IMR-90 (cell line): ENCODE results near the gene PBOV1. TPM values are rescaled to one million over a fixed set of nuclear protein-coding genes. Genes with fewer than 3 reads are reported as not detected.

Experiments
- ATAC-seq: fragments of 200-7000 bp; cut with Tn5 transposase; 2 replicates; pipeline ENCODE4 v1.9.1; 2020; ENCODE audit warnings: low read depth, mild to moderate bottlenecking, moderate library complexity
- BruUV-seq: library from RNA; stranded (reverse); fragments of 400-500 nt; replicated peaks from 2 replicates; lab custom pipeline; 2021; lab: Mats Ljungman, UMichigan
- CTCF ChIA-PET: fragments of 300-600 bp; formaldehyde crosslinking; extraction: SDS; loops from one replicate; lab custom pipeline; 2021; ENCODE audit warnings: antibody characterized with exemption; lab: Yijun Ruan, JAX
- POLR2A ChIA-PET: fragments of 300-600 bp; sonication (Branson Sonifier 250); formaldehyde crosslinking; loops from one replicate; lab custom pipeline; 2022; ENCODE audit warnings: antibody characterized with exemption; ENCODE audit not compliant: unreplicated experiment; lab: Charles Lee
- DNase-seq: peaks from one replicate; pipeline ENCODE4 v3.0.0; 2013
- H2AFZ ChIP-seq: replicated peaks from 2 replicates; pipeline ENCODE3; 2013; ENCODE audit warnings: low read length, mild to moderate bottlenecking; ENCODE audit not compliant: poor library complexity
- H2AK5ac ChIP-seq: 2 replicates; pipeline ENCODE4 v1.6.1; 2013; ENCODE audit warnings: low read depth, low read length, inconsistent platforms
- H2AK9ac ChIP-seq: replicated peaks from 2 replicates; pipeline ENCODE3; 2013; ENCODE audit warnings: mild to moderate bottlenecking, low read depth, low read length, moderate library complexity; ENCODE audit not compliant: poor library complexity
- H2BK120ac ChIP-seq: 2 replicates; pipeline ENCODE4 v1.6.1; 2013; ENCODE audit warnings: low read depth, low read length, inconsistent platforms
- H2BK15ac ChIP-seq: 3 replicates; pipeline ENCODE4 v1.6.1; 2013; ENCODE audit warnings: low read depth, low read length, inconsistent platforms
- H2BK20ac ChIP-seq: 2 replicates; pipeline ENCODE4 v1.6.1; 2013; ENCODE audit warnings: low read depth, mild to moderate bottlenecking, inconsistent platforms, low read length, moderate library complexity
- H2BK5ac ChIP-seq: 2 replicates; pipeline ENCODE4 v1.6.1; 2013; ENCODE audit warnings: mild to moderate bottlenecking, low read depth, low read length, inconsistent platforms; ENCODE audit not compliant: poor library complexity, severe bottlenecking
- H3K14ac ChIP-seq: replicated peaks from 2 replicates; pipeline ENCODE4 v1.6.1; 2013; ENCODE audit warnings: low read depth, low read length, inconsistent platforms
- H3K18ac ChIP-seq: 2 replicates; pipeline ENCODE4 v1.6.1; 2013; ENCODE audit warnings: low read depth, low read length, control low read depth
- H3K23ac ChIP-seq: 2 replicates; pipeline ENCODE4 v1.6.1; 2013; ENCODE audit warnings: low read depth, low read length, inconsistent platforms
- H3K27ac ChIP-seq: 2 replicates; pipeline ENCODE4 v1.5.1; 2013; ENCODE audit warnings: mild to moderate bottlenecking, control low read depth, low read length; ENCODE audit not compliant: insufficient read depth
- H3K27me3 ChIP-seq: 2 replicates; pipeline ENCODE4 v1.6.1; 2013; ENCODE audit warnings: low read length; ENCODE audit not compliant: control insufficient read depth, insufficient read depth
- H3K36me3 ChIP-seq: 2 replicates; pipeline ENCODE4 v1.6.1; 2013; ENCODE audit warnings: low read length, mixed read lengths; ENCODE audit not compliant: control insufficient read depth, insufficient read depth
- H3K4ac ChIP-seq: 2 replicates; pipeline ENCODE4 v1.6.1; 2013; ENCODE audit warnings: low read depth, low read length, inconsistent platforms
- H3K4me1 ChIP-seq: 2 replicates; pipeline ENCODE4 v1.6.1; 2013; ENCODE audit warnings: low read length, mixed read lengths; ENCODE audit not compliant: control insufficient read depth, insufficient read depth
- H3K4me2 ChIP-seq: 2 replicates; pipeline ENCODE4 v1.6.1; 2013; ENCODE audit warnings: low read depth, mild to moderate bottlenecking, control low read depth, low read length, moderate library complexity
- H3K4me3 ChIP-seq: 2 replicates; pipeline ENCODE4 v1.5.1; 2013; ENCODE audit warnings: low read depth, mild to moderate bottlenecking, control low read depth, low read length, moderate library complexity; ENCODE audit not compliant: insufficient read depth
- H3K56ac ChIP-seq: 2 replicates; pipeline ENCODE4 v1.6.1; 2013; ENCODE audit warnings: low read length, inconsistent platforms; ENCODE audit not compliant: insufficient read depth; ENCODE audit errors: extremely low read depth
- H3K79me1 ChIP-seq, 2 experiments: 2 replicates each; pipeline ENCODE4 v1.6.1; 2013; ENCODE audit warnings: low read length in 2 of 2, inconsistent platforms in 1 of 2, low read depth in 1 of 2
- H3K9ac ChIP-seq: 2 replicates; pipeline ENCODE4 v1.6.1; 2013; ENCODE audit warnings: low read depth, low read length, control low read depth
- H3K9me1 ChIP-seq: 2 replicates; pipeline ENCODE4 v1.6.1; 2013; ENCODE audit warnings: low read length, inconsistent platforms; ENCODE audit not compliant: insufficient read depth
- H3K9me3 ChIP-seq: 2 replicates; pipeline ENCODE4 v1.6.1; 2013; ENCODE audit warnings: low read length; ENCODE audit not compliant: control insufficient read depth, insufficient read depth
- H4K20me1 ChIP-seq: 2 replicates; pipeline ENCODE4 v1.6.1; 2013; ENCODE audit warnings: low read length, inconsistent platforms; ENCODE audit not compliant: insufficient read depth
- H4K5ac ChIP-seq: 2 replicates; pipeline ENCODE4 v1.6.1; 2013; ENCODE audit warnings: mild to moderate bottlenecking, low read depth, low read length, control low read depth
- H4K8ac ChIP-seq, 2 experiments: 2 replicates each; pipeline ENCODE4 v1.6.1; 2013; ENCODE audit warnings: low read depth in 2 of 2, low read length in 2 of 2, control low read depth in 1 of 2, inconsistent platforms in 1 of 2
- H4K91ac ChIP-seq: 2 replicates; pipeline ENCODE4 v1.6.1; 2013; ENCODE audit warnings: low read depth, low read length, inconsistent platforms; ENCODE audit not compliant: insufficient read depth
- BHLHE40 ChIP-seq: fragments of 150-350 bp; IDR thresholded peaks from 2 replicates; pipeline ENCODE4 v1.6.1; 2016; ENCODE audit warnings: mild to moderate bottlenecking, low read depth, low read length
- CEBPB ChIP-seq: IDR thresholded peaks from 2 replicates; pipeline ENCODE4 v1.6.1; 2012; ENCODE audit warnings: low read depth, low read length, improper control_type of control experiment
- ELK1 ChIP-seq: fragments of 150-350 bp; IDR thresholded peaks from 2 replicates; pipeline ENCODE4 v1.6.1; 2016; ENCODE audit warnings: low read depth, mild to moderate bottlenecking, low read length, moderate library complexity, borderline replicate concordance
- FOS ChIP-seq: fragments of 150-350 bp; IDR thresholded peaks from 2 replicates; pipeline ENCODE4 v1.6.1; 2016; ENCODE audit warnings: low read depth, low read length
- MAFK ChIP-seq: IDR thresholded peaks from 2 replicates; pipeline ENCODE4 v1.6.1; 2012; ENCODE audit warnings: low read depth, low read length, improper control_type of control experiment
- MXI1 ChIP-seq: IDR thresholded peaks from 2 replicates; pipeline ENCODE4 v1.6.1; 2012; ENCODE audit warnings: low read depth, mild to moderate bottlenecking, low read length, moderate library complexity, borderline replicate concordance
- NFE2L2 ChIP-seq: fragments of 150-350 bp; IDR thresholded peaks from 2 replicates; pipeline ENCODE4 v1.6.1; 2016; ENCODE audit warnings: low read depth, mild to moderate bottlenecking, low read length
- RAD21 ChIP-seq: IDR thresholded peaks from 2 replicates; pipeline ENCODE4 v1.6.1; 2012; ENCODE audit warnings: low read length, improper control_type of control experiment
- RFX5 ChIP-seq: IDR thresholded peaks from 2 replicates; pipeline ENCODE4 v1.8.0; 2012; ENCODE audit warnings: low read depth, mild to moderate bottlenecking, low read length, moderate library complexity
- SMC3 ChIP-seq: fragments of 150-350 bp; IDR thresholded peaks from 2 replicates; pipeline ENCODE4 v1.6.1; 2016; ENCODE audit warnings: low read depth, mild to moderate bottlenecking, antibody characterized with exemption, low read length, moderate library complexity
- USF2 ChIP-seq: fragments of 150-350 bp; IDR thresholded peaks from 2 replicates; pipeline ENCODE4 v1.6.1; 2017; ENCODE audit warnings: mild to moderate bottlenecking, antibody characterized with exemption, low read length, low read depth
- WGBS, 2 experiments: methylation state at CpG; one replicate each; pipeline versions ENCODE4 v1.1.5 to v1.1.7; 2013; ENCODE audit warnings: missing lambda C conversion rate in 2 of 2; ENCODE audit not compliant: insufficient read length in 1 of 2; ENCODE audit errors: extremely low coverage in 2 of 2; 5-methylcytosine and 5-hydroxymethylcytosine counted together
- dilution Hi-C: fragments of 300-500 bp; cut with HindIII; formaldehyde crosslinking; loops from one replicate; pipeline ENCODE4 v1.14.3; 2018; ENCODE audit warnings: low sequenced_read_pairs; ENCODE audit not compliant: unreplicated experiment
- in situ Hi-C: fragments of 300-500 bp; cut with MboI; formaldehyde crosslinking; loops from 3 replicates; pipeline ENCODE4 v1.14.3; 2019; ENCODE audit warnings: low sequenced_read_pairs, inconsistent platforms, mixed read lengths
- intact Hi-C: fragments of 100-400 bp; cut with micrococcal nuclease; formaldehyde crosslinking; loops from 2 replicates; pipeline ENCODE4 v1.10.0; 2022
- polyA plus RNA-seq, 3 experiments: library from polyadenylated mRNA; depleted of rRNA; stranded (reverse); fragments of >200 nt; gene quantifications; 2 replicates each; pipeline ENCODE4 v1.2.3, GENCODE V29; 2012; ENCODE audit warnings: low replicate concordance in 1 of 3
- total RNA-seq: library from RNA; depleted of rRNA; stranded (reverse); fragments of >200 nt; gene quantifications from 2 replicates; pipeline ENCODE4 v1.2.3, GENCODE V29; 2012

Gene PBOV1
- total and polyA plus RNA-seq, 2 of the 4 experiments (the other 2 are of a cell fraction): not detected

- 83% methylated on average over 2 of the region's 13 CpGs; no CpG with 5 or more reads in 1 of the 2 experiments for WGBS, 2 experiments
- Histone ChIP-seq H3K4me2 (no peak overlapping the region), H3K56ac (no peak overlapping the region), H3K4me3 (no peak overlapping the region), H3K18ac (no peak overlapping the region), H2BK120ac (no peak overlapping the region), H3K9me3 (no peaks in the 10 kb centered on the region), H2BK15ac (no peak overlapping the region), H2BK5ac (no peak overlapping the region), H4K91ac (no peak overlapping the region), H2BK20ac (no peak overlapping the region), H4K20me1 (no peaks in the 10 kb centered on the region), H3K9ac (no peak overlapping the region), H2AK5ac (no peak overlapping the region), H3K27ac (no peak overlapping the region), H4K5ac (no peak overlapping the region), H3K9me1 (no peaks in the 10 kb centered on the region), H3K14ac (no peak overlapping the region; the same call in 1 of the 2 replicates), H2AFZ (no peak overlapping the region), H3K79me1 (no peaks in the 10 kb centered on the region), H3K27me3 (peaks cover 5% of the 10 kb centered on the region), H3K4me1 (no peaks in the 10 kb centered on the region), H3K23ac (no peak overlapping the region), H3K36me3 (no peaks in the 10 kb centered on the region), H4K8ac (no peak overlapping the region), H3K4ac (no peak overlapping the region), H2AK9ac (no peak overlapping the region)
- CTCF ChIA-PET: no interaction called here
- no peak for DNase-seq
- intact Hi-C loops (loop anchor here (5.0 kb wide), 1 partner anchor 102 kb away; no protein-coding TSS in a partner anchor), in situ Hi-C loops (no loop called here), dilution Hi-C loops (no loop called here)
- no peak for ATAC-seq
- BruUV-seq: no TSS peak
- no peak for TF ChIP-seq ELK1
- no peak for TF ChIP-seq MXI1
- TF ChIP-seq SMC3: no peak
- no peak for TF ChIP-seq USF2
- TF ChIP-seq MAFK: no peak
- no peak for TF ChIP-seq RAD21
- TF ChIP-seq CEBPB: no peak
- no peak for TF ChIP-seq NFE2L2
- TF ChIP-seq RFX5: no peak
- no peak for TF ChIP-seq FOS
- TF ChIP-seq BHLHE40: no peak
- POLR2A ChIA-PET: interaction anchor here (0.7 kb wide), 1 partner anchor 1028 kb away, joined by 3 read pairs; no protein-coding TSS in a partner anchor
Measured at GRCh38 chr6:138240476-138241245, 22.4 kb upstream of the PBOV1 start.
